Stimulated activated CD8-positive, alpha-beta memory T cell treated with anti-CD3 and anti-CD28 coated beads, Interleukin-2, amount 100 ng/mL, for 1 hour (primary cell): ENCODE measurements around the gene EXOC3L4.

Source experiments
- DNase-seq, 2 donors: peaks; one replicate each; pipeline ENCODE4 v3.0.0-alpha.2; 2020; ENCODE audit warnings: low read depth in 2 of 2

The EXOC3L4 gene

DNA sequence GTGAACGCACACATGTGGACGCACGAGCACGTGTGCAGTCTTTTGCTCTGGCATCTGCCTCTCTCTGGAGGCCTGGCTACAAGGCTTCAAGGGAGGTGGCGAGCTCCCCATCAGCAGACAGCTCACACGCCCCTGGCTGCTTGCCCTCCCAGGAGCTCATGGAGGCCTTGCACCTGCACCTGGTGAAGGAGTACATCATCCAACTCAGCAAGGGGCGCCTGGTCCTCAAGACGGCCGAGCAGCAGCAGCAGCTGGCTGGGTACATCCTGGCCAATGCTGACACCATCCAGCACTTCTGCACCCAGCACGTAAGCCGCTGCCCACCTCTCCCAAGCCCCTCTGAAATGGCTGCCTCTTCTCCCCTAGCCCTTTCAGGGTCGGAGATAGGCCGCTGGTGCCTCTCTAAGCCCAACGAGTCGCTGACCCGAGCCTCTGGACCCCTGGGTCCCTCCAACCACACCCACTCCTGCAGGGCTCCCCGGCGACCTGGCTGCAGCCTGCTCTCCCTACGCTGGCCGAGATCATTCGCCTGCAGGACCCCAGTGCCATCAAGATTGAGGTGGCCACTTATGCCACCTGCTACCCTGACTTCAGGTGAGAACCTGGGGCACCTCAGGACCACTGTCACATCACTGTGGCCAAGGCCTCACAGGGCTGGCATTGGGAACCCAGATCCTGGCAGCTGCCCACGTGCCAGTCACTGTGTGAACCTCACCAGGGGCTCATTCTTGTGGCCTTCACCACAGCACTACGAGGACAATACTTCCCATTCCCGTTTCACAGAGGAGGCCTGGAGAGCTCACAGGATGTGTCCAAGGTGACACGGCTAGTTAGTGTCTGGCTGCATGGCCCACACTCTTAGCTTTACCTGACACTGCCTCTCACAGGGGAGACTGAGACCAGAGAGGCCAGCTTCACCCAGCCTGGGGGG lies 39.0 kb downstream of the EXOC3L4 start:
- no peak for DNase-seq

DNA sequence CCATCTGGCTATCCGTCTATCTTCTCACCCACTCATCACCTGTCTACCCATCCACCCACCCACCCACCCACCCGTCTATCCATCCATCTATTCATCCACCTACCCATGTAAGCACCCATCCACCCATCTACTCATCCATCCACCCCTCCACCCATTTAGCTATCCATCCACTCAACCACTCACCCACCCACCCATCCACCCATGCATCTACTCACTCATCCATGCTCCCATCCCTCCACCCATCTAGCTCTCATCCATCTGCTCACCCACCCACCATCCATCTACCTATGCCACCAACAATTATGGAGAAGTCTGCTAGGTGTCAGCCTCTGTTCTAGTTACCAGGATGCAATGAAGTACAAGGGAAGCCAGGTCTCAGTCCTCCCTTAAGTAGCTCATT lies 39.9 kb downstream of the EXOC3L4 start:
- DNase-seq = no peak

DNA sequence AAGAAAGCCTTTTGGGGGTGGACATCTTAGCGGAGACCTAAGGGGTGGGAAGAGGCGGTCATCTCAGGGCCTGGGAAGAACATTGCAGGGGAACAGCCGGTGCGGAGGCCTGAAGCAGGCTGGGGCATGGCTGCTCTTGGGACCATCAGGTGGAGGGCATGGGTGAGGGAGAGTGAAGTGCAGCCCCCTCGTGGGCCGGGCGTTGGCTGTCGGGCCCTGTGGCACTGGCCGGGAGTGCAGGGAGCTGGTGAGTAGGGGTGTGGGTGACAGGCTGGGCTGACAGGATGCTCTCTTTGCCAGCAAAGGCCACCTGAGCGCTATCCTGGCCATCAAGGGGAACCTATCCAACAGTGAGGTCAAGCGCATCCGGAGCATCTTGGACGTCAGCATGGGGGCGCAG lies 40.4 kb downstream of the EXOC3L4 start:
- no peak for DNase-seq

DNA sequence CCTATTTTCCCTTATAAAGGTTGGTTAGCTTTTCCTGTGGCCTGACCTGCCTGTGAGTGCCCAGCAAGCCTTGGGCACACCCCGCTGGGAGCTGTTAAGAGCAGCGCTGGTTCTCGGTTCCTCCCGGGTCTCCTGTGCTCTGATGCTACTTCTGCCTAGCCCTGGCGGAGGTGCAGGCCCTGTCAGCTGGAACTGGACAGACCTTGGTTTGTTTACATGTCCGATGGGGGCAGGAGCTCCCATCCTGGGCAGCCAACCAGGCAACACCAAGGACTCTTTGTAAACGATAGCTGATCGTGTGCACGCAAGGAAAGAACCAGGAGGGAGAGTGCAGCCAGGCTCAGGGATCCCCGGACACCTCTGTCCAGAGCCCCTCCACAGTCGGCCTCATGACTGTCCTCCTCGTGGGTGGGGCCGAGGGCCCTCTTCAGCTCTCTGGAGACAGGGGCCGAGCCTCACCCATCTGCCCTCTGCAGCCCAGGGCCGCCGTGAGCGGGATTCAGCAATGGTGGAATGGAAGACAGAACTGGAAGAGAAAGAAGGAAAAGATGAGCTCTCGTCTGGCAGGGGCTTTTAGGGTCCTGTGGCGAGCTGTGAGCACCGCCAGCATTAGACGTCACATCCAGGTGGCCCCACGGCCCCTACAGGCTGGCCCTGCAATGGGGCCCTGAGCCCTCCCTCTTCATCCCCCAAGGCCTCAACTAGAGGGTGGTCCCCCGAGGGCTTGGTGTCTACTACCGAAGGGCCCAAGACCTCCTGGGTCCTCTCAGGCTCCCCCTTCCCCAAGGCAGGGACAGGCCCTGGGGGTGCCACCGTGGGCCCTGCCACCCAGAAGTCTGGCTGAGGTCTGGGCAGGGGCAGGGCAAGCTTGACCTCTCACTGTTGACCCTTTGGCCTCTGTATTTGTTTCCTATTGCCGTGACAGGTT lies 41.1 kb downstream of the EXOC3L4 start:
- no peak for DNase-seq

DNA sequence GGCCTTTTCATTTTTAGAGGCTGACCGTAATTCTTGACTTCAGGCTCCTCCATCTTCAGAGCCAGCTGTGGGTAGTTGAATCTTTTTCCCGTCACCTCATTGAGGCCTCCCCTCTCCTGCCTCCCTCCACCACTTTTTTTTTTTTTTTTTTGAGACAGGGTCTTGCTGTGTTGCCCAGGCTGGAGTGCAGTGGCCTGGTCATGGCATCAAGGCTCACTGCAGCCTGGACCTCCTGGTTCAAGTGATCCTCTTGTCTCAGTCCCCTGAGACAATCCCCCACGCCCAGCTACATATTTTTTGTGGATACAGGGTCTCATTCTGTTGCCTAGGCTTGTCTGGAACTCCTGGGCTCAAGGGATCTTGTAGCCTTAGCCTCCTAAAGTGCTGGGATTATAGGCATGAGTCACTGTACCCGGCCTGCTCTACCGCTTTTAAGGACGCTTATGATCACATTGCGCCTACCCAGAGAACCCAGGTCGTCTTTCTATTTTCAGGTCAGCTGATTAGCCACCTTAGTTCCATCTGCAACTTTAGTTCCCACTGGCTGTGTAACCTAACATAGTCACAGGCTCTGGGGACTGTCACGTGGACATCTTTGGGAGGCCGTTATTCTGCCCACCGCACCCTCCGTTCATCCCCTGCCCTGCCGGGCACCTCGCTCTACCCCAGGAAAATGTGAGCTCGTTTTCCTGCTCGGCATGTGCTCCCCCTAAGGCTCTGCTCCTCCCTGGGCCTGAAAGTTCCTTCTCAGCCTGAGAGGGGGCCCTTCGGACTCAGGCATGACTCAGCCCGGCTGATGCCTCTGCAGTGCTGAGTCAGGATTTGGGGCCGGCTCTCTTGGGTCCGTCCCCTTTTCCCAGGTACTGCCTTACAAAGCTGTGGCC lies 42.1 kb downstream of the EXOC3L4 start:
- no peak for DNase-seq

DNA sequence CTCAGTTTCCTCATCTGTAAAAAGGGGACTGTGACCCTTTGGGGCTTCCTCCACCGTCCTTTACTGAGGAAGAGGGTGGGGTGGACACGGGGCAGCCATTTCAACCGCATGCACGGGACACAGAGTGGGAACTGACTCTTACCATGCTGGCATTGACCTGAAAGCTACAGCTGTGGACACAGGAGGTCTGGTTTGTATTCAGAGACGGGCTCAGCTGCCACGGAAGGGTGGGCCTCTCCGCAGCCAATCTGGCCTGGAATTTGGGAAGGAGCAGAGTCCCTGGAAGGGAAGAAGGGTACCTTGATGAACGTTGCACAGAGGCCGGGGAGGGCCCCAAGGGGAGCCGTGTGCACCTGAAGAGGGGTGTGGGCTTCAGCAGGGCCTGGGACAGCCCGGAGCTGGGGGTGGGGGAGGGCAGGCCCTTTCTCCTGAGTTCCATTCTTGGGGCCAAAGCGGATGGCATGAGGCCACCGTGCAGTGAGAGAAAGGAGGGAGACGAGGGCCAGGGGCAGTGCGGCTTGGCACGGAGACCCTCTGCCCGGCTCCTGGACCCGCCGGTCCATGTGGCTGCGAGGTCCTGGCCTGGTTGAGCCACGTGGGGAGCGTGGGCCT lies 43.3 kb downstream of the EXOC3L4 start:
- DNase-seq = no peak

DNA sequence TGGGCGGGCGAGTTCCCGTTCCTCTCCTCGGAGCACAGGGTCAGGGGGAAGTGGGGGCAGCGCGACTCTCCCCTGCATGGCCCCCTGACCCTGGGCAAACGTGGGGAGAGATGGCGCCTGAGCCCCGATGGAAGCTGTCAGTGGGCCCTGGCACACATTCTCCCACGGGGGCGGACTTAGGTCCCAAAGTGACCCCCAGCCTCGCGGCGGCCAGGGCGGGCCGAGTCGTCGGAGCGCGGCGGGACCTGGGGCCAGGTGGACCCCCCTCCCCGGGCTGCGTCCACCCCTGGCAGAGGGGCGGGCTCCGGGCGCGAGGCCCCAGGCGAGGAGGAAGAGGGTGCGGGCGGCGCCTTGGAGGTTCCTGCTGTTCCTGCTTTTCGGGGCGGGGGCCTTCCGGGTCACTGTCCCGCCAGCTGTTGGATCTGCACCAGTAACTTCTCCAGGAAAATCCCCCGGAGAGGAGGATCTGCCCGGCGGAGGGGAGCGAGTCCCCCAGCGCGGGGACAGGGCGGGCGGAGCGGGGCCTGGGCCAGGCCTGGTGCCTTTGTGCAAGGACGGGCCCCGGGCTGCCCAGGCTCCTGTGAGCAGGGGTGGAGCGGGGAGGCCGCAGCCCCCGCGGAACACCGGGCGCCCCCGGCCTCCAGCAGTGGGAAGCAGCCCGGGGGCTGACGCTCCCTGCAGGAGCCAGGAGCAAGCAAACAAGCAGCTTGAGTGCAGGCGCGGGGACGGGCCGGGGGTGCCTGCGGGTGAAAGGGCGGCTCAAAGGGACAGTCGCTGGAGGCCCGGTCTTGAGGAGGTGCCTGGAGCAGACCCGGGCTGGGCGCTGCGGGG lies 44.0 kb downstream of the EXOC3L4 start:
- DNase-seq = no peak

DNA sequence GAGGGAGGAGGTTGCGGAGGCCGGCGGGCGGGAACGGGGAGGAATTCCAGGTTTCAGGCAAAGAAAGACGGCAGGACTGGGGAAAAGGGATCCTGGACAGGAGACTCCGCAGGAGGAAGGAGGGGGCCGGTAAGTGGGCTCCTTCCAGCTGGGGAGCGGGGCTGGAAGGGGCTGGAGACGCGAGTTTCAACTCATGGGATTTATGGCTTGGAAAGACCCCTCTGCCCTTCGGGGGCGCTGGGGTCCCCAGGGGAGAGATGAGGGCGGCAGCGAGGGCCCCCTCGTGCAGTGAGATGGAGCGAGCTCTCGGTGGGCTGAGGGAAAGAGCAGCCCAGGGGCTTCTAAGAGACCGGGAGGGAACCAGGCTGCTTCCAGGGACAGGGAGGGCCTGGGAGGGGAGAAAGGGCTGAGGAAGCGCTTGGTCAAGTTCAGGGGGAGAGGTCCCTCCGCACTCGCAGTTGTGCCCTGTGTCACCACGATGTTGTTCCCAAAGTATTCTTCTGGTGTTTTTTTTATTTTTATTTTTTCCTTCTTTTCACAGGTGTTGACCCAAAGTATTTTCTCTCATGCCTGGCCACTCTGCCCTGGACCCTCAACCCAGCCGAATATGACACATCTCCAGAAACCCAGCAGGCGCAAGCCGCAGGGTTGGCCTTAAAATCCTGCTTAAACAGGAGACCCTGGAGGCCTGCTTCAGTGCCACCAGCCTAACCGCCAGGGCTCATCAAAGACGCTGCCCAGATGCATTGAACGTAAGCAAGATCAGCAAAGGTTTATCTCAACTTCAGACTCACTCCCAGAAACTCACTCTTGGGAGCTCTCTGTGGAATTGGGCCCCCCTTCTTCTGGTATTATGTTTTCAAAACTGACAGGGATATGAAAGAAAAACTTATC lies 44.9 kb downstream of the EXOC3L4 start:
- DNase-seq = no peak

DNA sequence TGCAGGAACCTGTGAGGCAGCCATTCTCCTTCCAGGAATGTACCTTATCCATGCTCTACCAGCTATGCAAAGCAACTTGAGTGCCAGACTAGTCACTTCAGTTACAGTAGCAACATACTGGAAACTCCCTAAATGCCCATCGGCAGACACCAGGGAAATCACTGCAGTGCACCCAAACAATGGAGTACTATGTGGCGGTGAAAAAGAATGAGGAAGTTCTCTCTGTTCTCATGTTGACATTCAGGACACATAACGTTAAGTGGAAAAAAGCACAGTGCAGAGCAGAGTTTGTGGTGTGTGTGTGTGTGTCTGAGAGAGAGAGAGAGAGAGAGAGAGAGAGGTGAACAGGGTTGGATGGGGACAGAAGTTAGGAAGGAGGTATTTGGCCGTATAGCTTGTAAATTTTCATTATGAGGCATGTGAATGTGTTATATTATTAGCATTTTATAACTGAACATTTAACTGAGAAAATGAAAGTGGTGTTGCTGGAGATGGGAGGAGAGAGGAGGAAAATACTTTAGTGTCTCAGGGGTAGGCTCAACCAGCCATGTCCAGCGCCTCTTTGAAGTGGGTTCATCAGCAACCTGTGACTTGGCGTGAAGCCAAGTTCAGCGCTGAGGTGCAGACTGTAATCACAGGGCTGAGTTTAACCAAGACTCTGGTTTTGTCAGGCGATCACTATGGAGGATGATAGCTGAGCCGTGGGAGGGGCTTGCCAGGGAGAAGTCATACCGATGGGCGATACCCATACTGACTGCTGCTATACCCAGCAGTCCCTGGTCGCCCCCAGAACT lies 46.0 kb downstream of the EXOC3L4 start:
- no peak for DNase-seq

DNA sequence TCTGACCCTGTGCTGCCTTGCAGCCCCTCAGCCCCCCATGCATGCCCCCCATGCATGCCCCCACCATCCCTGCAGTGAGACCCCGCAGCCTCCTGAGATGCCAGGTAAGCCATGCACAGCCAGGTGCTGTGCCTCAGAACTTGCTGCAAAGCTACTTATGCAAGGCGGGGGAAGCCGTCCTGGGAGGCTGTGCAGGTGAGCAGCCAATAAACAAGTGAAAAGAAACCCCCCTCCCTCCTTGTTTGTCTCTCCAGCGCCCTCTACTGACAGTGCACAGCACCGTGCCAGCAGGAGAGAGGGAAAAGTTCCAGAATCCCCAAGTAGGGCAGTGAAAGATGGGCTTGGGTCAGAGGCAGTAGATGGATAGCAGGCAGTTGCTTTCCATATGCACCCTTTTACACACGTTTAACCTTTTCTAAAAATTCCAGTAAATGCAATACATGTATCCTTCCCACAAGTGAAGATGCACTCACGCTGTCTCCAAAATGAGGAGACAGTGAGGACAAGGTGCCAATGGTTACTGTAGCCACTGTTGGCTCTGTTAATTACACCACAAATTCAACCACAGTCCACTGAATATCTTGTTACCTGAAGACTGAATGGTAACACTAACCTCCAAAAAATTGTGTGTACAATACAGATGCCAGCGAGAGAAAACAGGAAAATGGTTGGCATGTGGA lies 46.7 kb downstream of the EXOC3L4 start:
- DNase-seq = no peak

DNA sequence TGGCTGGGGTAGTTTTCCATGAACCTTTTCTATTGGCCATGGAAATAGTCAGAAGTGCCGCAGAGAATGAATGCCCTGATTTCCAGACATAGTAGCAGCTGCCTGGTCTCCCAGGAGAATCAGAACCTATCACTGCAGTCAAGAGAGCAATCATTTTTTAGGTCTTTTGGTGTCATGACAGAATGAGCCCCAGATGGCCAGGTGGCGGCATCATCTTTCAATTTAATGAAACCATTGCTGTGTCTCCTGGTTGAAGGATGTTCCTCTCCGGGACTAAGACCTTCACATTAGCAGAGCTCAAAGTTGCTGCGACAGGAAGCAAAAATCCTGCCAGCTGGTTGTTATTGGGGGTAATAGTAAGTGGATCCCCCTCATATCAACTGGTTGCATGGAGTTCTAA lies 47.5 kb downstream of the EXOC3L4 start:
- DNase-seq = no peak

DNA sequence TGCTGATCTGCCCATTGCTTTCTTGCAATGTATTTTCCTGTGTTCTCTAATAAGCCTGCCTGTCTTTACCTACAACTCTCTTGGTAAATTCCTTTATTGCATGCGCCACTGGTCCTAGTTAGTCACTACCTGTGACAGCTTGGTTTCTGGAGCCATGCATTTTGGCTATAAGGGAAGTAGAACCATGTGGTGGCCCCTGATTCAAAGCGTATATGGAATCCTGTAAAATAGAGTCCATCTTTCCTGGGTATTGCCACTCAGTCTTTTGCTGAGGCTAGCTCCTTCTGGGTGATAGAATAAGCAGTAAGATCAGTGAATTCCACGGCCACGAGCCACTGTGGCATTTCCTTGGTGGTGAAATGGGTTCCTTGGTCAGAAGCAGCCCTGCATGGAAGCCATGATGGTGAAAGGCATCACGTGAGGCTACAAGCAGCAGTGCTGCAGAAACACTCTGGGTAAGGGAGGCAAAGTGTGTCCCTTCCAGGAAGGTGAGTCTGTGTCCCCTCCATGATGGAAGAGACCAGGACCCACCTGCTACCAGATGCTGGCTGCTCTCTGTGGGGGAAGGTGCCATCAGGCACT lies 48.3 kb downstream of the EXOC3L4 start:
- no peak for DNase-seq

DNA sequence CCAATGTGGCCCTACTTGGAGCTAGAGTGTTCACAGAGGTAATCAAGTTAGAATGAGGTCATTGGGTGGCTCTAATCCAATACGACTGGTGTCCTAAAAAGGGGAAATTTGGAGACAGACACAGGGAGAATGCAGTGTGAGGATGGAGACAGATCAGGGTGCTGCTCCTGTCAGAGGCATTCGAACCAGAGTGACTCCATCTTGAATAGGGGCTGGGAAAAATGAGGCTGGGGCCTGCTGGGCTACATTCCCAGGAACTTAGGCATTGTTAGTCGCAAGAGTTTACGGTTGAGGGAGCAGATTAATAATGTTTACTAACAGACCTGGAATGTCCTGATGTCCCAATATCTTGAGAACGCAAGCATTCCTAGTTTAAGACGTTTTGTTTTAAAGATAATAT lies 49.0 kb downstream of the EXOC3L4 start:
- DNase-seq = no peak

DNA sequence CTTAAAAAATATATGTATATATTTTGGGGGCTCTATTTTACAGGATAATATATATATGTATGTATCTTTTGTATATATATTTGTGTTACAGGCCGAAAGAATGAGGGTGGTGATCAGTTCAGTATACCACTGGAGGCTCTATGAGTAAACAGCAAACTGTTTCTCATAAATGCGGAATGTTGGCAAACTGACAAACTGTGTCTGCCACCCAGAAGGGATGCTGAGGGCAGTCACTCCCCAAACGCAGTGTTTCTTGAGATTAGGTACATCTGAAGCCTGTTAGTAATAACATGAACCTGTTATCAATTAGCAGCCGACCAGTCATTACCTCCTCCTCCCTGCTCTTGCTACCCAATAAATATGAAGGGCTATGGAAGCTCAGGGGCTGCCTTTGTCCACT lies 49.6 kb downstream of the EXOC3L4 start:
- DNase-seq = no peak

DNA sequence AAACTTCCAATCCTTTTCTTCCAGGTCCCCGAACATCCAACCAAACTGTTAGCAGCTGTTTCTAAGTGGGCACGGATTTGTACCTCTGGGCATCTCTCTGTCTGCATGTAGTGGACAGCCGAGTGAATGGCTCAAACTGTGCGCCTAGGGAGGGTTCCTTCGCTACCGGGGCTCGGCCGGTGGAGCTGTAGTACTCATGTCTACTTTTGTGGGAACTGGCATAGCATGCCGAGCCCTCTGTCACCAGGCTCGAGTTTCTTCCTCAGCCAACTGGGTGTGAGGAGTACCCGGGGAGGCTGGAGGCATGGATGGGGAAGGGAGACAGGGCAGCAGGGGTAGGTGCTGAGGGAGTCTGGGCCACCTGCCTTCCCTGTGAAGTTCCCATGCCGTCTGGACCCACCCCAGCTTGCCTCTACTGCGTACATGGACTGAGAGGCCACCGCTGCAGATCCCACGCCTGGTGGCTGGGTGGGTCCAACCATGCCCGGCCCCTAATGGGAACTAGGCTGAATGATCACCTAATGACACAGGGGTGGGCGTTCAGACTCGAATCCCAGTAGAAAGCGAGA lies 51.7 kb downstream of the EXOC3L4 start:
- DNase-seq = no peak

DNA sequence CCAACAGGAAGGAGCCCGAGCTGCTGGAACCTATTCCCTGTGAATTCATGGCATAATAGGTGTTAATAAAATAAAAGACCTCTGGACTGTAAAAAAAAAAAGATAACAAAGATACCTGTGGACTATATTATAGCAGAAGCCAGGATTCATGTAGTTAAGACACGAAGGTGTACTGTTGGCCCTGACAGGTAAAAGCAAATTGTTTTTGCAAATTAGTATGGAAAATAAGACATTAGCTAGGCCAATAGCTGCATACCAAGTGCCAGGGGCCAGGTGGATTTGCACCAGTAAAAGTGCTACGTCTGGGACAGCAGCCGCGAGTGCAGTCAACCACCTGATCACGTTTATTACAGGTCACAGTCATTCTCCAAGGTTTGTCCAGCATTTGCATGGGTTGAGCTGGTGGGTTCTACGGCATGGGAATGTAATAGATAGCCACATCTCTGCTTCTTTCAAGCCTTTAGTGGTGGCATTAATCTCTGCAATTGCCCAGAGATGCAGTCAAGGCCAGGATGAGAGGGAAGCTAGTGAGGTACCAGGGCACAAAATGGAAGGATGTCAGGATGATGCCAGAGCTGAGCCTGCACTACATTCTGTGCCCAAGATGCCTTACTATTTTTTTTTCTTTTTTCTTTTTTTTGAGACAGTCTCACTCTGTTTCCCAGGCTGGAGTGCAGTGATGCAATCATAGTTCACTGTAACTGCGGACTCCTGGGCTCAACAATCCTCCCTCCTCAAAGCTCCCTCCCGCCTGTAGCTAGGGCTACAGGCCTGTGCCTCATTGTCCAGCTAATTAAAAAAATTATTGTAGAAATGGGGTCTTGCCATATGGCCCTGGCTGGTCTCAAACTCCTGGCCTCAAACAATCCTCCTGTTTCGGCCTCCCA lies 55.1 kb downstream of the EXOC3L4 start:
- DNase-seq = no peak
